Gastrocnemius medialis (tissue), 4 donors: ENCODE data around the gene TRIM67. TPM values are rescaled to one million over a fixed set of nuclear protein-coding genes. Genes with fewer than 3 reads are reported as not detected.

Source experiments
- ATAC-seq, 2 donors: fragments of 150-250 bp; one replicate each; pipeline ENCODE4 v1.9.1; 2016
- DNase-seq, 2 donors: peaks; one replicate each; pipeline ENCODE4 v3.0.0-alpha.2; 2019
- H3K27ac ChIP-seq, 4 donors: fragments of 200-600 bp; sonication (generic); 1 replicate in 1 of 4; 2 replicates in 3 of 4; pipeline ENCODE4 v1.5.1; 2016 to 2018; ENCODE audit warnings: mild to moderate bottlenecking in 2 of 4, moderate library complexity in 1 of 4
- H3K27me3 ChIP-seq, 3 donors: fragments of 200-600 bp; sonication (generic) in 2 of 3; 1 replicate in 1 of 3; 2 replicates in 2 of 3; pipeline versions ENCODE4 v1.5.1 to v1.6.0; 2016 to 2019; ENCODE audit warnings: mild to moderate bottlenecking in 1 of 3, moderate library complexity in 1 of 3
- H3K36me3 ChIP-seq, 2 donors: fragments of 200-600 bp; sonication (generic) in 1 of 2; one replicate each; pipeline ENCODE4 v1.5.1; 2017 to 2018
- H3K4me1 ChIP-seq, 2 donors: fragments of 200-600 bp; sonication (generic) in 1 of 2; one replicate each; pipeline ENCODE4 v1.5.1; 2016 to 2017; ENCODE audit warnings: mild to moderate bottlenecking in 2 of 2
- H3K4me3 ChIP-seq, 4 donors: fragments of 200-600 bp; sonication (generic) in 3 of 4; 1 replicate in 1 of 4; 2 replicates in 3 of 4; pipeline ENCODE4 v1.5.1; 2016 to 2019; ENCODE audit warnings: mild to moderate bottlenecking in 2 of 4
- H3K9me3 ChIP-seq, 3 donors: fragments of 200-600 bp; sonication (generic) in 2 of 3; 1 replicate in 1 of 3; 2 replicates in 2 of 3; pipeline ENCODE4 v1.5.1; 2016 to 2019
- POLR2A ChIP-seq, 2 donors: fragments of 450-650 bp; IDR thresholded peaks; one replicate each; pipeline ENCODE4 v1.6.1; 2017; ENCODE audit warnings: antibody characterized with exemption in 2 of 2, mild to moderate bottlenecking in 2 of 2, moderate library complexity in 2 of 2
- in situ Hi-C, 4 donors: fragments of 200-750 bp; cut with MboI; loops; one replicate each; pipeline versions ENCODE4 v1.15.0 to v1.8.0; 2017; ENCODE audit warnings: low sequenced_read_pairs in 4 of 4
- intact Hi-C: fragments of 100-400 bp; cut with DNase I; formaldehyde crosslinking; loops from one replicate; pipeline ENCODE4 v1.15.1; 2023; ENCODE audit warnings: low total_unique reads
- total RNA-seq, 4 donors: library from RNA; depleted of rRNA; stranded (reverse); fragments of >200 nt; gene quantifications; one replicate each; pipeline versions ENCODE4 v1.1.0 to v1.2.3, GENCODE V29; 2016
- TF ChIP-seq, protein P1 (sequence below), 5 experiments: fragments of 450-650 bp in 3 of 5; fragments of 200-600 bp in 2 of 5; sonication (generic) in 2 of 5; IDR thresholded peaks in 4 of 5; conservative IDR thresholded peaks in 1 of 5; 1 replicate in 4 of 5; 2 replicates in 1 of 5; pipeline ENCODE4 v1.5.1; 2016 to 2019; ENCODE audit warnings: antibody characterized with exemption in 5 of 5, mild to moderate bottlenecking in 3 of 5, moderate library complexity in 3 of 5

Gene TRIM67
- total RNA-seq, 4 donors from 2014 or later, result not detected

DNA sequence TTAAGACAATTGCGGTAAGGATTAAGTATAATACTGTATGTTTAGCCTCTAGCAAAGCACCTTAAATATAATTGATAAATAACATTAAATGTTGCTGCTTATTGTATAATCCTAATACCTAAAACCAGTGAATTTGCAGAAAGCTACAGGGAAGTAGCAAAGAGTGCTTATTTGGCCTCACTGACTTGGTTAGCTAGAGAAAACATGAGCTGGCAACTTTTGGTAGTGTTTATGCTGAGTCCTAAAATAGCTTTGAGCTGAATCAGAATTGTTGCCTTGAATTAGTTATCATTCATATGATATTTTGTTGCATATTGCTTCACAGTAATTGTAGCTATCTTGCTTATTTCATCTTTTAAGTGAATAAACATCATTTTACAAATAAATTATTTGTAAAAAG lies 3.5 kb downstream of the TRIM67 start:
- in situ Hi-C loops, result no loop called here
- Histone ChIP-seq H3K36me3 (no peaks in the 10 kb centered on the region), H3K27ac (no peak overlapping the region), H3K9me3 (no peaks in the 10 kb centered on the region), H3K4me1 (peaks cover 9 to 17% of the 10 kb centered on the region in 2 donors), H3K27me3 (peaks cover 44 to 55% (median 46%) of the 10 kb centered on the region in 3 donors), H3K4me3 (no peak overlapping the region)
- no peak for DNase-seq
- intact Hi-C loops, result no loop called here
- TF ChIP-seq, protein P1, sequence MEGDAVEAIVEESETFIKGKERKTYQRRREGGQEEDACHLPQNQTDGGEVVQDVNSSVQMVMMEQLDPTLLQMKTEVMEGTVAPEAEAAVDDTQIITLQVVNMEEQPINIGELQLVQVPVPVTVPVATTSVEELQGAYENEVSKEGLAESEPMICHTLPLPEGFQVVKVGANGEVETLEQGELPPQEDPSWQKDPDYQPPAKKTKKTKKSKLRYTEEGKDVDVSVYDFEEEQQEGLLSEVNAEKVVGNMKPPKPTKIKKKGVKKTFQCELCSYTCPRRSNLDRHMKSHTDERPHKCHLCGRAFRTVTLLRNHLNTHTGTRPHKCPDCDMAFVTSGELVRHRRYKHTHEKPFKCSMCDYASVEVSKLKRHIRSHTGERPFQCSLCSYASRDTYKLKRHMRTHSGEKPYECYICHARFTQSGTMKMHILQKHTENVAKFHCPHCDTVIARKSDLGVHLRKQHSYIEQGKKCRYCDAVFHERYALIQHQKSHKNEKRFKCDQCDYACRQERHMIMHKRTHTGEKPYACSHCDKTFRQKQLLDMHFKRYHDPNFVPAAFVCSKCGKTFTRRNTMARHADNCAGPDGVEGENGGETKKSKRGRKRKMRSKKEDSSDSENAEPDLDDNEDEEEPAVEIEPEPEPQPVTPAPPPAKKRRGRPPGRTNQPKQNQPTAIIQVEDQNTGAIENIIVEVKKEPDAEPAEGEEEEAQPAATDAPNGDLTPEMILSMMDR (IDR thresholded peaks at IDR 0.05 in 4 of 5, conservative IDR thresholded peaks at IDR 0.05 in 1 of 5), result no peak
- no peak for TF ChIP-seq POLR2A (IDR thresholded peaks at IDR 0.05)
- ATAC-seq, result no peak

DNA sequence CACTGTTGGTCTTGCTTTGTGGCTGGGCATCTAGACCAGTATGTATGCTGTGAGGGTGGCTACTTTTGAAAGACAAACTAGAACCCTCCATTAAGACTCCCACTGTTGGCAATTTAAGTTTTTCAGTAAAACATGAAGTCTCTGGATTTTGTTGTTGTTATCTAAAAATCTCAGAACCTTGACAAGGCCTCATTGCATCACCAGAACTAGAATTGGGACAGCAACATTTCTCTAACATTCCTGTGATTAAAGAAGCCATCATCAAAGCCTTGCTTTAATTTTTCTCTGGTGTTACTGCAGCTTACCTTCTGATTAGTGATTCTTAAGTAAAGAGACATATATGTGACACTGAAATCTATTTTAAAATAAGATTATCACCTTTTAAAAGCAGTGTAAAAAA lies 4.5 kb downstream of the TRIM67 start:
- Histone ChIP-seq H3K4me3 (no peak overlapping the region), H3K36me3 (no peaks in the 10 kb centered on the region), H3K9me3 (no peaks in the 10 kb centered on the region), H3K27ac (no peak overlapping the region), H3K27me3 (peaks cover 35 to 45% (median 36%) of the 10 kb centered on the region in 3 donors), H3K4me1 (peaks cover 6 to 17% of the 10 kb centered on the region in 2 donors)
- no peak for ATAC-seq
- TF ChIP-seq POLR2A (IDR thresholded peaks at IDR 0.05), result no peak
- TF ChIP-seq, protein P1 (IDR thresholded peaks at IDR 0.05 in 4 of 5, conservative IDR thresholded peaks at IDR 0.05 in 1 of 5), result no peak
- in situ Hi-C loops, result no loop called here
- intact Hi-C loops, result no loop called here
- DNase-seq, result no peak

DNA sequence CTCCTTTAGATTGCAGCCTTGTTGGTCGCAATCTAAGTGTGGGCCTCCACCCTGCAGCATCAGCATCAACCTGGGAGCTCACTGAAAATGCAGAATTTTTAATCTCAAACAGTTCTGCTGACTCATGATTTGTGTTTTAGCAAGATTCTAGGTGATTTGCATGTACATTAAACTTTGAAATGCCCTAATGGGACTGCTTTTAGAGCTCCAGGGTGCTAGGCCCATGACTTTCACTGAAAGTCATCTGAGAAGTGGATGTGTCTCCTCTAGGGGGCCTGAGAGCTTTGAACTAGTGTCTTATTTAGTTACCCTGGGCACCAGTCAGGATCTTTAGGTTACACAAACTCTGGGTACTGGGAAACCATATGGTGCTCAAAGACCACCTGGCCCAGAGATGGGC lies 9.0 kb downstream of the TRIM67 start:
- peaks cover 0 to 7% (median 0%) of the 10 kb centered on the region in 3 donors for H3K27me3 ChIP-seq
- no peak for DNase-seq
- no peaks in the 10 kb centered on the region for H3K9me3 ChIP-seq
- no peaks in the 10 kb centered on the region for H3K36me3 ChIP-seq
- no peaks in the 10 kb centered on the region for H3K4me1 ChIP-seq
- ATAC-seq, result no peak
- no peak overlapping the region for H3K27ac ChIP-seq
- intact Hi-C loops (no loop called here), in situ Hi-C loops (no loop called here)
- TF ChIP-seq, protein P1 (IDR thresholded peaks at IDR 0.05 in 4 of 5, conservative IDR thresholded peaks at IDR 0.05 in 1 of 5), result no peak
- no peak for TF ChIP-seq POLR2A (IDR thresholded peaks at IDR 0.05)
- H3K4me3 ChIP-seq, result no peak overlapping the region

DNA sequence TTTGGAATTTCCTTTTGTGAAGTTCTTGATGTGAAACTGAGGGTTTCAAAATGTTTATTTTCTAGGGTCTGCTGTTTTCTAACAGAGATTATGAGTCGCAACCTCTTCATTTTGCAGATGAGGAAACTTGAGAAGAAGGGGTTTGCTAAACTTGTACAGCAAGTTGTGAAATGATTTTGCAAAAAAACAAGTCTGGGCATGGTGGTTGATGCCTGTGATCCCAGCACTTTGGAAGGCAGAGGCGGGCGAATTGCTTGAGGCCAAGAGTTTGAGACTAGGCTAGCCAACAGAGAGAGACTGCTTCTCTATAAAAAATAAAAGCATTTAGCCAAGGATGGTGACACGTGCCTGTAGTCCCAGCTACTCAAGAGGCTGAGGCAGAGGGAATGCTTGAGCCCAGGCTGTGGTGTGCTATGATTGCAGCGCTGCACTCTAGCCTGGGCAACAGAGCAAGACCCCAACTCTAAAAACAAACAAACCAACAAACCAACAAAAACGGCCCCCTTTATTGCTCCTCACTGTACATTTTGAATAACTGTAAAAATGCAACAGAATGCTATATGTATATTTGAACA lies 9.9 kb downstream of the TRIM67 start:
- Histone ChIP-seq H3K27ac (no peak overlapping the region), H3K4me3 (no peak overlapping the region), H3K36me3 (no peaks in the 10 kb centered on the region), H3K4me1 (no peaks in the 10 kb centered on the region), H3K9me3 (no peaks in the 10 kb centered on the region), H3K27me3 (peaks cover 0 to 2% (median 0%) of the 10 kb centered on the region in 3 donors)
- DNase-seq (no peak), ATAC-seq (no peak)
- TF ChIP-seq POLR2A (IDR thresholded peaks at IDR 0.05), result no peak
- intact Hi-C loops, result no loop called here
- in situ Hi-C loops, result no loop called here

DNA sequence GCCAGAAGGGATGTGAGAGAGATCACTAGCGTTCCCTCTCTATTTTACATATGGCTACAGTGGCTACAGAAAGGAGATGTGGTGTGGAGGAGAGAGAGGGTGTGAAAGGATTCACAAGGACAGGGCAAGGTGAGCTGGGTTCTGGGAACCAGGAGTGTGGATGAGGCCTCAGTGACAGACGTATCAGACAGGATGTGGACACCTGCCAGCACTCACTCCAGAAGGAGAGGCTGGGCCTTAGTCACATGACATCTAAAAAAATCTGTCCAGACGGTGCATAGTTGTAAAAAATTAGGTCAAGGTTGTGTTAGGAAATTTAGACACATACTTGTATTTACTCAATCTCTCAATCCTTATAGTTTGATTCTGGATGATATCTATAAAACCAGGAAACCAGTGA lies 10.6 kb downstream of the TRIM67 start:
- DNase-seq (no peak), ATAC-seq (no peak)
- Histone ChIP-seq H3K36me3 (no peaks in the 10 kb centered on the region), H3K27ac (no peak overlapping the region), H3K4me1 (no peaks in the 10 kb centered on the region), H3K27me3 (no peaks in the 10 kb centered on the region), H3K4me3 (no peak overlapping the region), H3K9me3 (no peaks in the 10 kb centered on the region)
- intact Hi-C loops (no loop called here), in situ Hi-C loops (no loop called here)
- TF ChIP-seq, protein P1 (IDR thresholded peaks at IDR 0.05 in 4 of 5, conservative IDR thresholded peaks at IDR 0.05 in 1 of 5), result no peak
- TF ChIP-seq POLR2A (IDR thresholded peaks at IDR 0.05), result no peak
